HFF-Myc (cell line): ENCODE data around the gene MAK.

ENCODE experiments used
- DNase-seq: peaks from one replicate; pipeline ENCODE4 v3.0.0-alpha.2; 2011; ENCODE audit warnings: low read depth; ENCODE audit errors: extremely low read depth
- H3K4me3 ChIP-seq: replicated peaks from 2 replicates; pipeline ENCODE4 v1.5.1; 2011; ENCODE audit warnings: low read depth, mild to moderate bottlenecking, control low read depth, low read length
- TF ChIP-seq, protein P1 (sequence below): IDR thresholded peaks from 2 replicates; pipeline ENCODE4 v1.5.1; 2012; ENCODE audit warnings: mild to moderate bottlenecking, low read depth, low read length, control low read depth; ENCODE audit errors: missing control alignments

The MAK gene

GRCh38 chr6:10719964-10720264 is 118.4 kb downstream of the MAK start:
- peak overlapping the region; percentile 45 for H3K4me3 ChIP-seq
- TF ChIP-seq, protein P1, sequence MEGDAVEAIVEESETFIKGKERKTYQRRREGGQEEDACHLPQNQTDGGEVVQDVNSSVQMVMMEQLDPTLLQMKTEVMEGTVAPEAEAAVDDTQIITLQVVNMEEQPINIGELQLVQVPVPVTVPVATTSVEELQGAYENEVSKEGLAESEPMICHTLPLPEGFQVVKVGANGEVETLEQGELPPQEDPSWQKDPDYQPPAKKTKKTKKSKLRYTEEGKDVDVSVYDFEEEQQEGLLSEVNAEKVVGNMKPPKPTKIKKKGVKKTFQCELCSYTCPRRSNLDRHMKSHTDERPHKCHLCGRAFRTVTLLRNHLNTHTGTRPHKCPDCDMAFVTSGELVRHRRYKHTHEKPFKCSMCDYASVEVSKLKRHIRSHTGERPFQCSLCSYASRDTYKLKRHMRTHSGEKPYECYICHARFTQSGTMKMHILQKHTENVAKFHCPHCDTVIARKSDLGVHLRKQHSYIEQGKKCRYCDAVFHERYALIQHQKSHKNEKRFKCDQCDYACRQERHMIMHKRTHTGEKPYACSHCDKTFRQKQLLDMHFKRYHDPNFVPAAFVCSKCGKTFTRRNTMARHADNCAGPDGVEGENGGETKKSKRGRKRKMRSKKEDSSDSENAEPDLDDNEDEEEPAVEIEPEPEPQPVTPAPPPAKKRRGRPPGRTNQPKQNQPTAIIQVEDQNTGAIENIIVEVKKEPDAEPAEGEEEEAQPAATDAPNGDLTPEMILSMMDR, result no peak
- no peak for DNase-seq

DNA sequence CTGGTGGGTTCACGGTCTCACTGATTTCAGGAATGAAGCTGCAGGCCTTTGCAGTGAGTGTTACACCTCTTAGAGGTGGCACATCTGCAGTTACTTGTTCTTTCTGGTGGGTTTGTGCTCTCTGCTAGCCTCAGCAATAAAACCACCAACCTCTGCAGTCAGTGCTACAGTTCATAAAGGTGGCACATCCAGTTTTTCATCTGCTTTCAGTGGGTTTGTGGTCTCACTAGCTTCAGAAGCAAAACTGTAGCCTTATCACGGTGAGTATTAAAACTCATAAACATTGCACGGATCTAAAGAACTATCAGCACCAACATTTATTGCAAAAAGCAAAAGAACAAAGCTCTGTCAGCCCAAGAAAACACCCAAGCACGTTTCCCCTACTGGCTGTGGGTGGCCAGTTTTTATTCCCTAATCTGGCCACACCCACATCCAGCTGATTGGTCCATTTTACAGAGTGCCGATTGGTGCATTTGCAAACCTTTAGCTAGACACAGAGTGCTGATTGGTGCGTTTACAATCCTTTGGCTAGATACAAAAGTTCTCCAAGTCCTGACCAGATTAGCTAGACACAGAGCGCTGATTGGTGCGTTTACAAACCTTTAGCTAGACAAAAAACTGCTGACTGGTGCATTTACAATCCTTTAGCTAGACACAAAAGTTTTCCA is 118.9 kb downstream of the MAK start:
- TF ChIP-seq, protein P1, result no peak
- DNase-seq, result no peak
- H3K4me3 ChIP-seq, result peak overlapping the region; percentile 45

DNA sequence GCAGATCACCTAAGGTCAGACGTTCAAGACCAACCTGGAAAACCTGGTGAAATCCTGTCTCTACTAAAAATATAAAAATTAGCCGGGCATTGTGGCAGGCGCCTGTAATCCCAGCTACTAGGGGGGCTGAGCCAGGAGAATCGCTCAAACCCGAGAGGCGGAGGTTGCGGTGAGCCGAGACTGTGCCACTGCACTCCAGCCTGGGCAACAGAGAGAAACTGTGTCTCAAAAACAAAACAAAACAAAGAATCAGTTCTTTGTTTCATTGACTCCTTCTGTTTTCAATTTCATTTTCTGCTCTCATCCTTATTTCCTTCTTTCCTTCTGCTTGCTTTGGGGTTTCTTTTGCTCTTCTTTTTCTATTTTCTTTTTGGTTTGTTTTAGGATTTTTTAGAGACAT is 124.4 kb downstream of the MAK start:
- H3K4me3 ChIP-seq, result no peak overlapping the region
- TF ChIP-seq, protein P1, result no peak
- DNase-seq, result no peak
